HG03097 (cell line): ENCODE measurements around the gene IQCF2.
"Not testable (repeated sequence)": the region's sequence is repeated elsewhere in the genome, so short reads cannot be mapped to it uniquely, and the experiment has no call there.

Experiments used
- ATAC-seq: cut with Tn5 transposase; IDR thresholded peaks from one replicate; pipeline ENCODE4 v1.9.1; 2021; ENCODE audit not compliant: unreplicated experiment, low FRiP score

The IQCF2 gene

GRCh38 chr3:51860703-51861665, at the start of gene IQCF2:
Gene IQCF2, plus strand, starts transcription at chr3:51861615. Its CDS starts 52 bp downstream, at chr3:51861667.
- ATAC-seq, result no peak

- ATAC-seq, result no peak
These were observed 47.9 kb upstream of the IQCF2 start for GRCh38 chr3:51813539-51813938.

GRCh38 chr3:51814034-51814433, 47.4 kb upstream of the IQCF2 start:
- no peak for ATAC-seq

- ATAC-seq, result no peak
These were observed 45.8 kb upstream of the IQCF2 start for GRCh38 chr3:51815614-51816013.

- ATAC-seq, result no peak
These were observed 44.7 kb upstream of the IQCF2 start for GRCh38 chr3:51816723-51817122.

- no peak for ATAC-seq
These were observed 44.0 kb upstream of the IQCF2 start for GRCh38 chr3:51817375-51817774.

GRCh38 chr3:51819151-51819550, 42.3 kb upstream of the IQCF2 start:
- no peak for ATAC-seq

- ATAC-seq, result no peak
These were observed 41.6 kb upstream of the IQCF2 start for GRCh38 chr3:51819709-51820406.

- no peak for ATAC-seq
These were observed 33.1 kb upstream of the IQCF2 start for GRCh38 chr3:51828297-51828696.

GRCh38 chr3:51830345-51830744, 31.1 kb upstream of the IQCF2 start:
- no peak for ATAC-seq

- ATAC-seq, result no peak
These were observed 30.5 kb upstream of the IQCF2 start for GRCh38 chr3:51830836-51831385.

- no peak for ATAC-seq
These were observed 24.8 kb upstream of the IQCF2 start for GRCh38 chr3:51836606-51837005.

GRCh38 chr3:51845129-51845528, 16.3 kb upstream of the IQCF2 start:
- no peak for ATAC-seq

GRCh38 chr3:51855411-51855810, 6.0 kb upstream of the IQCF2 start:
- not testable (repeated sequence) for ATAC-seq

- no peak for ATAC-seq
These were observed 1.5 kb downstream of the IQCF2 start for GRCh38 chr3:51862886-51863285.

GRCh38 chr3:51868896-51869295, 7.5 kb downstream of the IQCF2 start:
- not testable (repeated sequence) for ATAC-seq

GRCh38 chr3:51869304-51869703, 7.9 kb downstream of the IQCF2 start:
- ATAC-seq, result no peak

- ATAC-seq, result no peak
These were observed 11.9 kb downstream of the IQCF2 start for GRCh38 chr3:51873253-51873766.

GRCh38 chr3:51873876-51874275, 12.5 kb downstream of the IQCF2 start:
- no peak for ATAC-seq

GRCh38 chr3:51874411-51874810, 13.0 kb downstream of the IQCF2 start:
- no peak for ATAC-seq

- ATAC-seq, result no peak
These were observed 13.5 kb downstream of the IQCF2 start for GRCh38 chr3:51874889-51875288.
